ENCODE measurements around the gene LYPLA2.

DNA sequence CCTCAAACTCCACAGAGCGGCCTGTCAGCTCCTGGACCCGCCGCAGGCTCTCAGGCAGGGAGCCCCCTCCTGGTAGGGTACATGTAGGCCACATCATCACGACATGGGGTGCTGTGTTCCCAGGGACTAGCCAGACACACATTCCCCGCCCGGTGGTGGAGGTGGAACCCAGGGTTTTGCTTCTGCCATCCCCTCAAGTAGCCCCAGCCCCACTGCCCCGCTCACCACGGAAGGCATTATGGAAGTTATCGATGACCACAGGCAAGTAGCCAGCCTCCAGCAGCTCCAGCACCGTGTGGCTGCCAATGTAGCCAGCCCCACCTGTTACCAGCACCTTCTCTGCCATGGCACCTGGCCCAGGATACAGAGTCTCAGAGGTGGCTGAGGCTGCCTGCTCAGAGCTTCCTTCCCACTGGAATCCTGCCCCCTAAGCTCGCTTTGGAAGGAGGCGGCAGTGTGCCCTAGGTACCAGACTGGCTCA, 7.8 kb downstream of the LYPLA2 start:
- TF ChIP-seq, protein P1, sequence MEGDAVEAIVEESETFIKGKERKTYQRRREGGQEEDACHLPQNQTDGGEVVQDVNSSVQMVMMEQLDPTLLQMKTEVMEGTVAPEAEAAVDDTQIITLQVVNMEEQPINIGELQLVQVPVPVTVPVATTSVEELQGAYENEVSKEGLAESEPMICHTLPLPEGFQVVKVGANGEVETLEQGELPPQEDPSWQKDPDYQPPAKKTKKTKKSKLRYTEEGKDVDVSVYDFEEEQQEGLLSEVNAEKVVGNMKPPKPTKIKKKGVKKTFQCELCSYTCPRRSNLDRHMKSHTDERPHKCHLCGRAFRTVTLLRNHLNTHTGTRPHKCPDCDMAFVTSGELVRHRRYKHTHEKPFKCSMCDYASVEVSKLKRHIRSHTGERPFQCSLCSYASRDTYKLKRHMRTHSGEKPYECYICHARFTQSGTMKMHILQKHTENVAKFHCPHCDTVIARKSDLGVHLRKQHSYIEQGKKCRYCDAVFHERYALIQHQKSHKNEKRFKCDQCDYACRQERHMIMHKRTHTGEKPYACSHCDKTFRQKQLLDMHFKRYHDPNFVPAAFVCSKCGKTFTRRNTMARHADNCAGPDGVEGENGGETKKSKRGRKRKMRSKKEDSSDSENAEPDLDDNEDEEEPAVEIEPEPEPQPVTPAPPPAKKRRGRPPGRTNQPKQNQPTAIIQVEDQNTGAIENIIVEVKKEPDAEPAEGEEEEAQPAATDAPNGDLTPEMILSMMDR (conservative IDR thresholded peaks at IDR 0.05 in 1 of 2, IDR thresholded peaks at IDR 0.05 in 1 of 2; ENCODE audit: extremely low read depth in 1 of 2, insufficient read depth in 1 of 2, low read depth in 1 of 2, low read length in 2 of 2) = no peak
- TF ChIP-seq EZH2 (IDR thresholded peaks at IDR 0.05; ENCODE audit: borderline replicate concordance, low read length) = no peak

Data from mammary epithelial cell (primary cell).